Panc1 (cell line): Measurements from ENCODE around the gene SPRING1. TPM values are rescaled to one million over a fixed set of nuclear protein-coding genes. Genes with fewer than 3 reads are reported as not detected.

Source experiments
- ATAC-seq: fragments of 200-7000 bp; cut with Tn5 transposase; 2 replicates; pipeline ENCODE4 v1.9.1; 2020; ENCODE audit warnings: mild to moderate bottlenecking, moderate library complexity
- BruUV-seq: library from RNA; stranded (reverse); fragments of 400-500 nt; replicated peaks from 2 replicates; lab custom pipeline; 2021; lab: Mats Ljungman, UMichigan
- CTCF ChIA-PET: fragments of 300-600 bp; sonication (Branson Sonifier 250); formaldehyde crosslinking; loops from one replicate; lab custom pipeline; 2022; ENCODE audit warnings: antibody characterized with exemption; lab: Charles Lee
- POLR2A ChIA-PET: fragments of 300-600 bp; sonication (Branson Sonifier 250); formaldehyde crosslinking; loops from one replicate; lab custom pipeline; 2022; ENCODE audit warnings: antibody characterized with exemption; lab: Charles Lee
- DNase-seq: peaks from one replicate; pipeline ENCODE4 v3.0.0-alpha.2; 2010; ENCODE audit warnings: low read depth, low spot score
- H3K27ac ChIP-seq: 2 replicates; pipeline ENCODE4 v1.5.1; 2011; ENCODE audit warnings: mild to moderate bottlenecking, low read length, inconsistent platforms
- H3K27me3 ChIP-seq: fragments of 200-500 bp; sonication (Bioruptor generic); 2 replicates; pipeline ENCODE4 v1.6.0; 2014; ENCODE audit warnings: low read length, inconsistent platforms; ENCODE audit not compliant: control insufficient read depth, insufficient read depth
- H3K36me3 ChIP-seq: fragments of 200-500 bp; sonication (Bioruptor generic); 2 replicates; pipeline ENCODE4 v1.5.1; 2014; ENCODE audit warnings: inconsistent platforms, mild to moderate bottlenecking, low read length, moderate library complexity; ENCODE audit not compliant: control insufficient read depth, insufficient read depth
- H3K4me1 ChIP-seq: 2 replicates; pipeline ENCODE4 v1.5.1; 2011; ENCODE audit warnings: inconsistent platforms, mild to moderate bottlenecking, low read length, moderate library complexity; ENCODE audit not compliant: control insufficient read depth, insufficient read depth
- H3K4me3 ChIP-seq, 2 experiments: 2 replicates each; pipeline ENCODE4 v1.5.1; 2011 to 2012; ENCODE audit warnings: low read depth in 2 of 2, low read length in 2 of 2, mild to moderate bottlenecking in 2 of 2, inconsistent platforms in 1 of 2, moderate library complexity in 1 of 2
- H3K9me3 ChIP-seq: fragments of 200-500 bp; sonication (Bioruptor generic); 2 replicates; pipeline ENCODE4 v1.5.1; 2014; ENCODE audit warnings: low read depth, mild to moderate bottlenecking, inconsistent platforms, low read length, moderate library complexity; ENCODE audit not compliant: control insufficient read depth, insufficient read depth
- CTCF ChIP-seq: fragments of 450-650 bp; IDR thresholded peaks from 2 replicates; pipeline ENCODE4 v1.5.1; 2017; ENCODE audit warnings: mild to moderate bottlenecking
- POLR2AphosphoS5 ChIP-seq: IDR thresholded peaks from 2 replicates; pipeline ENCODE4 v1.6.1; 2012; ENCODE audit warnings: mild to moderate bottlenecking, low read depth, low read length, moderate library complexity
- REST ChIP-seq, 2 experiments: IDR thresholded peaks; 2 replicates each; pipeline ENCODE4 v1.6.1; 2011 to 2012; ENCODE audit warnings: low read depth in 2 of 2, control low read depth in 1 of 2, low read length in 1 of 2, mild to moderate bottlenecking in 1 of 2, moderate library complexity in 1 of 2; ENCODE audit not compliant: insufficient read depth in 1 of 2
- SIN3A ChIP-seq: IDR thresholded peaks from 2 replicates; pipeline ENCODE4 v1.6.1; 2012; ENCODE audit warnings: low read depth, mild to moderate bottlenecking, low read length, moderate library complexity, borderline replicate concordance; ENCODE audit not compliant: insufficient read depth
- TCF7L2 ChIP-seq: IDR thresholded peaks from 2 replicates; pipeline ENCODE4 v1.6.1; 2011; ENCODE audit warnings: mild to moderate bottlenecking, low read depth, low read length, inconsistent platforms
- in situ Hi-C: cut with HindIII; loops from 2 replicates; pipeline ENCODE4 v1.10.0; 2016; ENCODE audit warnings: low sequenced_read_pairs, low pct_unique_long_range_greater_than_20kb
- intact Hi-C: fragments of 100-400 bp; cut with micrococcal nuclease; formaldehyde crosslinking; loops from one replicate; pipeline ENCODE4 v1.10.0; 2022; ENCODE audit not compliant: unreplicated experiment
- total RNA-seq: library from RNA; stranded (reverse); gene quantifications from one replicate; pipeline ENCODE4 v1.2.1, GENCODE V29; 2021; ENCODE audit not compliant: unreplicated experiment

The SPRING1 gene
- total RNA-seq, 1 experiment from 2014 or later: 71.1 TPM

- ChIA-PET POLR2A (no interaction called here), CTCF (no interaction called here)
- ATAC-seq (no peak), DNase-seq (no peak)
- H3K4me3 ChIP-seq: no peak overlapping the region
- no TSS peak for BruUV-seq
- intact Hi-C loops (no loop called here), in situ Hi-C loops (no loop called here)
- no peaks in the 10 kb centered on the region for H3K36me3 ChIP-seq
- H3K27me3 ChIP-seq: no peaks in the 10 kb centered on the region
- H3K27ac ChIP-seq: no peak overlapping the region
- H3K9me3 ChIP-seq: no peaks in the 10 kb centered on the region
- TF ChIP-seq SIN3A (no peak), CTCF (no peak), POLR2AphosphoS5 (no peak), REST (IDR thresholded peaks at IDR 0.05; ENCODE audit: insufficient read depth in 1 of 2, low read depth in 2 of 2, low read length in 1 of 2) (no peak), TCF7L2 (no peak)
- H3K4me1 ChIP-seq: no peaks in the 10 kb centered on the region
Observed at GRCh38 chr12:116783525-116784237, 45.8 kb upstream of the SPRING1 start.

- no peak for DNase-seq
- Histone ChIP-seq H3K36me3 (no peaks in the 10 kb centered on the region), H3K4me1 (no peaks in the 10 kb centered on the region), H3K27ac (no peak overlapping the region), H3K27me3 (no peaks in the 10 kb centered on the region), H3K4me3 (no peak overlapping the region), H3K9me3 (no peaks in the 10 kb centered on the region)
- in situ Hi-C loops (no loop called here), intact Hi-C loops (no loop called here)
- BruUV-seq: no TSS peak
- ChIA-PET POLR2A (no interaction called here), CTCF (interaction anchor here (0.7 kb wide), 1 partner anchor 150 kb away, joined by 3 read pairs; no protein-coding TSS in a partner anchor)
- ATAC-seq: no peak
- TF ChIP-seq CTCF: no peak
- TF ChIP-seq TCF7L2: no peak
- no peak for TF ChIP-seq REST (IDR thresholded peaks at IDR 0.05; ENCODE audit: insufficient read depth in 1 of 2, low read depth in 2 of 2, low read length in 1 of 2)
Observed at GRCh38 chr12:116780942-116781341, 43.1 kb upstream of the SPRING1 start.
